Immature natural killer cell (primary cell): ENCODE data around the gene LRRC41. TPM values are rescaled to one million over a fixed set of nuclear protein-coding genes. Genes with fewer than 3 reads are reported as not detected.

Source experiments
- DNase-seq, 3 donors: peaks; one replicate each; pipeline ENCODE4 v3.0.0; 2022; ENCODE audit warnings: mixed read lengths in 1 of 3
- H3K27ac Mint-ChIP-seq, 6 donors: one replicate each; pipeline ENCODE4 v1.8.0; 2020; ENCODE audit warnings: mixed read lengths in 6 of 6, mild to moderate bottlenecking in 5 of 6, inconsistent platforms in 4 of 6, moderate library complexity in 3 of 6
- H3K27me3 Mint-ChIP-seq, 3 donors: one replicate each; pipeline ENCODE4 v1.8.0; 2020 to 2021; ENCODE audit warnings: low read depth in 3 of 3, mild to moderate bottlenecking in 3 of 3, mixed read lengths in 3 of 3, moderate library complexity in 3 of 3, inconsistent platforms in 1 of 3
- H3K36me3 Mint-ChIP-seq, 3 donors: one replicate each; pipeline ENCODE4 v1.8.0; 2020; ENCODE audit warnings: mixed read lengths in 3 of 3, inconsistent platforms in 2 of 3, mild to moderate bottlenecking in 2 of 3
- H3K4me1 Mint-ChIP-seq, 2 donors: one replicate each; pipeline ENCODE4 v1.8.0; 2020; ENCODE audit warnings: inconsistent platforms in 2 of 2, mild to moderate bottlenecking in 2 of 2, mixed read lengths in 2 of 2, moderate library complexity in 1 of 2
- H3K4me3 Mint-ChIP-seq, 5 donors: one replicate each; pipeline ENCODE4 v1.8.0; 2020; ENCODE audit warnings: mild to moderate bottlenecking in 5 of 5, mixed read lengths in 5 of 5, inconsistent platforms in 3 of 5, moderate library complexity in 3 of 5
- H3K9me3 Mint-ChIP-seq, 6 donors: one replicate each; pipeline ENCODE4 v1.8.0; 2020; ENCODE audit warnings: mild to moderate bottlenecking in 6 of 6, mixed read lengths in 6 of 6, inconsistent platforms in 4 of 6, moderate library complexity in 3 of 6
- polyA plus RNA-seq, 3 donors: library from polyadenylated mRNA; unstranded; fragments of 300-500 nt; fragmentation: Illumina TruSeq; gene quantifications; one replicate each; pipeline ENCODE4 v1.2.3, GENCODE V29; 2021

The LRRC41 gene
- polyA plus RNA-seq, 3 donors from 2014 or later = 44.2 to 71.6 (median 65.4) TPM

GRCh38 chr1:46285730-46286477, 17.5 kb downstream of the LRRC41 start:
- Mint-ChIP-seq H3K36me3 (peaks cover 9 to 33% (median 22%) of the 10 kb centered on the region in 3 donors), H3K4me3 (no peak overlapping the region), H3K9me3 (peaks cover 0 to 1% (median 0%) of the 10 kb centered on the region in 6 donors), H3K27ac (no peak overlapping the region), H3K4me1 (peaks cover 4 to 6% of the 10 kb centered on the region in 2 donors), H3K27me3 (peaks cover 0 to 2% (median 0%) of the 10 kb centered on the region in 3 donors)
- no peak for DNase-seq

- H3K36me3 Mint-ChIP-seq = peaks cover 9 to 36% (median 26%) of the 10 kb centered on the region in 3 donors
- peak overlapping the region in 2 of 6 donors; percentile 20 to 63 for H3K27ac Mint-ChIP-seq
- H3K4me1 Mint-ChIP-seq = peaks cover 4 to 6% of the 10 kb centered on the region in 2 donors
- H3K4me3 Mint-ChIP-seq = no peak overlapping the region
- peaks cover 0 to 1% (median 0%) of the 10 kb centered on the region in 6 donors for H3K9me3 Mint-ChIP-seq
- H3K27me3 Mint-ChIP-seq = peaks cover 0 to 2% (median 0%) of the 10 kb centered on the region in 3 donors
- no peak for DNase-seq
Observed at GRCh38 chr1:46284597-46285564, 18.5 kb downstream of the LRRC41 start.

- no peak for DNase-seq
- Mint-ChIP-seq H3K27ac (no peak overlapping the region), H3K36me3 (peaks cover 9 to 33% (median 20%) of the 10 kb centered on the region in 3 donors), H3K4me3 (no peak overlapping the region), H3K9me3 (no peaks in the 10 kb centered on the region), H3K4me1 (peaks cover 4 to 6% of the 10 kb centered on the region in 2 donors), H3K27me3 (no peaks in the 10 kb centered on the region)
Observed at GRCh38 chr1:46284058-46284457, 19.4 kb downstream of the LRRC41 start.

DNA sequence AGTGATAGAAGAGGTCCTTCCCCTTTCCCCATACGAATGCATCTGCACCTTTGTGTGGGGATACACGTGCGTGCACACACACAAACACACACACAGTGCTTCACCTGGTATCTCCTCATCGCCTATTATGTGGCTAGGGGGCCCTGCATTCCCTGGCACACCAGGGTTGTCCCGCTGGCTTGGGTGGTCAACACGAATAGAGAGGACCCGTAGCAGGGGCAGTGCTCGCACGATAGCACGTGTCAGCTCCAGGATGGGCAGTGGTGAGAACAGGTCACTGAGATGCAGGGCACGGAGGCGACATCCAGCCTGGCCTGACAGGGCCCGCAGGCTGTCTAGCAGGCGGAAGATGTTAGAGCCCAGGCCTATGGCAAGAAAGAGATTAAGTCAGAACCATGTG, 22.4 kb downstream of the LRRC41 start:
- no peak for DNase-seq
- H3K36me3 Mint-ChIP-seq = peaks cover 7 to 20% (median 16%) of the 10 kb centered on the region in 3 donors
- no peaks in the 10 kb centered on the region for H3K4me1 Mint-ChIP-seq
- H3K4me3 Mint-ChIP-seq = no peak overlapping the region
- H3K9me3 Mint-ChIP-seq = no peaks in the 10 kb centered on the region
- H3K27me3 Mint-ChIP-seq = no peaks in the 10 kb centered on the region
- H3K27ac Mint-ChIP-seq = no peak overlapping the region

DNA sequence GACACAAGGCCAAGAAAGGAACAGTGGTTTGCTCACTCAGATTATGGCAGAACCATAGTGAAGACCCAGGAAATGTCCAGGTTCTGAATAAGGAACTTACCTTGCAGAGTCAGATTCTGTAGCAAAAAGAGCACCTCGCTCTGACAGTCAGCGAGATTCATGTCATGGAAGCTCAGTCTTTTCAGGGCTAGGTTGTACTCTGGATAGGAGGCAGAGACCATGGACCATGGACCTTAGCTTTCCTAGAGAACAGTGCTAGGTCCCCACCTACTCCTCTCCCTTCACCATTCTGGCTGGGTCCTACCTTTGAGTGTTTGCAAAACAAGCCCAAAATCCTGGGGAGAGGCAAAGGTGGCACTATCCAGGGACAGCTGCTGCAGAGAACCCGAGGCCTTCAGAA, 23.3 kb downstream of the LRRC41 start:
- Mint-ChIP-seq H3K9me3 (no peaks in the 10 kb centered on the region), H3K27ac (no peak overlapping the region)

GRCh38 chr1:46278807-46279206, 24.6 kb downstream of the LRRC41 start:
- no peaks in the 10 kb centered on the region for H3K9me3 Mint-ChIP-seq
- H3K4me1 Mint-ChIP-seq = no peaks in the 10 kb centered on the region
- H3K27ac Mint-ChIP-seq = no peak overlapping the region
- H3K36me3 Mint-ChIP-seq = peaks cover 3 to 12% (median 7%) of the 10 kb centered on the region in 3 donors
- no peak for DNase-seq
- no peak overlapping the region for H3K4me3 Mint-ChIP-seq
- peaks cover 0 to 1% (median 0%) of the 10 kb centered on the region in 3 donors for H3K27me3 Mint-ChIP-seq

More for the DNA sequence above, 23.3 kb downstream of the LRRC41 start:
- no peak for DNase-seq
- H3K27me3 Mint-ChIP-seq = peaks cover 0 to 1% (median 0%) of the 10 kb centered on the region in 3 donors
- H3K4me1 Mint-ChIP-seq = no peaks in the 10 kb centered on the region
- peaks cover 7 to 19% (median 16%) of the 10 kb centered on the region in 3 donors for H3K36me3 Mint-ChIP-seq
- no peak overlapping the region for H3K4me3 Mint-ChIP-seq

GRCh38 chr1:46277658-46278373, 25.6 kb downstream of the LRRC41 start:
- Mint-ChIP-seq H3K27me3 (peaks cover 0 to 1% (median 1%) of the 10 kb centered on the region in 3 donors), H3K4me1 (no peaks in the 10 kb centered on the region), H3K36me3 (peaks cover 3 to 7% (median 7%) of the 10 kb centered on the region in 3 donors), H3K9me3 (no peaks in the 10 kb centered on the region), H3K4me3 (no peak overlapping the region), H3K27ac (peak overlapping the region in 1 of 6 donors; percentile 46)
- no peak for DNase-seq

DNA sequence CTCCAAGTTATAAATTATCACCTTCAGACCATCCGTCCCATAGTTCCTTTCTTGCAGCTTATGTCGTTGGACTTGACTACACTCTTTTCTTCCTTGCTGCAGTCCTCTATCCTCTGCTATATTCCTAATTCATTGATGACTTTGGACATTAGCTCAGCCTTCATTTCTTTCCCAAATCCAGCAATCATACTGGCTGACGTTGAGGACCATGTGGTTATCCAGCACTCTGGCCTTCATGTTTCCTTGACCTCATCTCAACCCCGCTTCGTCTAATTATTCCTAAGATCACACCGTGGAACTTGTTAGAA, 28.4 kb downstream of the LRRC41 start:
- no peaks in the 10 kb centered on the region for H3K4me1 Mint-ChIP-seq
- H3K4me3 Mint-ChIP-seq = no peak overlapping the region
- DNase-seq = no peak
- peaks cover 0 to 1% (median 1%) of the 10 kb centered on the region in 3 donors for H3K27me3 Mint-ChIP-seq
- H3K9me3 Mint-ChIP-seq = no peaks in the 10 kb centered on the region
- no peak overlapping the region for H3K27ac Mint-ChIP-seq
- peaks cover 0 to 3% (median 0%) of the 10 kb centered on the region in 3 donors for H3K36me3 Mint-ChIP-seq

- DNase-seq = no peak
- Mint-ChIP-seq H3K27ac (no peak overlapping the region), H3K4me3 (no peak overlapping the region), H3K9me3 (no peaks in the 10 kb centered on the region), H3K36me3 (peaks cover 0 to 3% (median 0%) of the 10 kb centered on the region in 3 donors), H3K4me1 (no peaks in the 10 kb centered on the region), H3K27me3 (peaks cover 0 to 1% (median 1%) of the 10 kb centered on the region in 3 donors)
Observed at GRCh38 chr1:46274225-46275029, 29.0 kb downstream of the LRRC41 start.

DNA sequence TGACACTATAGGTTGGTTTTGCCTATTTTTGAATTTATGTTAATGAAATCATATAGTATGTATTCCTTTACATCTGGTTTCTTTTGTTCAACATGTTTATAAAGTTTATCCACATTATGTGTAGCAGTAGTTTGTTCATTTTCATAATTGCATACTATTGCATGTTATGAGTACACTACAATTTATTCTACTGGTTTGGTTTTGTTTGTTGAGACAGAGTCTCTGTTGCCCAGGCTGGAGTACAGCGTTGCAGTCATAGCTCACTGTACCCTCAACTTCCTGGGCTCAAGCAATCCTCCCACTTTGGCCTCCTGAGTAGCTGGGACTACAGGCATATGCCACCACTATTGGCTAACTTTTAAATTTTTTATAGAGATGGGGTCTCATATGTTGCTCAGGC, 34.8 kb downstream of the LRRC41 start:
- Mint-ChIP-seq H3K9me3 (no peaks in the 10 kb centered on the region), H3K27ac (no peak overlapping the region), H3K4me1 (no peaks in the 10 kb centered on the region), H3K27me3 (peaks cover 0 to 1% (median 0%) of the 10 kb centered on the region in 3 donors), H3K4me3 (no peak overlapping the region), H3K36me3 (no peaks in the 10 kb centered on the region)
- no peak for DNase-seq

DNA sequence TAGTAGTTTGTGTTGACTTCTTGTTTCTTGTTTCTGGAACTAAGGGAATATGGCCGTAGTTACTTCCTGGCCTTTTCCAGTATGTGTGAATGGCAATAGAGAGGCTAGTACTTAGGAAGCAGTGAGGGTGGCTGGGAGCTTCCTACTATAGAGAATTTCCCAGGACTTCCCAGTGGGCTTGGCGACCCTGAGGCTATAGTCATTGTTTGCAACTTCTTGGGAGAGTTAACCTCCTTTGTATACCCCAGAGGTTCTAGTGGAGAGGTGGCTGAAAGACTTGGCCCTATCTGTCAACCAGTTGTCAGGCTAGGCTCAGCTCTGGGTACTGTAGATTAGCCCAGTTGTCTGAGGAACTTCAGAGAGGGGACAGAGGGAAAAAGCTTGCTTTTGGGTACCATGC, 40.3 kb downstream of the LRRC41 start:
- Mint-ChIP-seq H3K9me3 (no peaks in the 10 kb centered on the region), H3K4me3 (no peak overlapping the region), H3K36me3 (peaks cover 0 to 5% (median 3%) of the 10 kb centered on the region in 3 donors), H3K27me3 (no peaks in the 10 kb centered on the region), H3K4me1 (no peaks in the 10 kb centered on the region), H3K27ac (peak overlapping the region in 1 of 6 donors; percentile 32)
- no peak for DNase-seq

DNA sequence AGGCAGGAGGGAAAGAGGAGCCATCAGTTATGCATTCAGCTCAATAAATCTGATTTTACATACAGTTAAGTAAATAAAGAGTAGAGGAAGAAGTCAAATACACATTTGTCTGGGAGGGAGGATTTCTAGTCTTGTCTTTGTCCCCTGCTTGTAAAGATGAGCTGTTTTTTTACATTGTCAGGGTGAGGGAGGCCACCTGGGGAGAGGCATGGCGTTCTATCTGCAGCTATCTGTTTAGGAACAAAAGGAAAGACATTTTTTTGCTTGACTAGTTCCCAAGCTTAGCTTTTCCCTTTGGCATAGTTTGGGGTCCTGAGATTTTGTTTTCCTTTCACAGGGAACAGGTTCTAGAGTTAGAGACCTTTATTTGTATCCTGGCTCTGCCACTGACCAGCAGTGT, 40.9 kb downstream of the LRRC41 start:
- Mint-ChIP-seq H3K36me3 (peaks cover 0 to 5% (median 3%) of the 10 kb centered on the region in 3 donors), H3K27ac (no peak overlapping the region), H3K27me3 (no peaks in the 10 kb centered on the region), H3K9me3 (no peaks in the 10 kb centered on the region), H3K4me3 (no peak overlapping the region), H3K4me1 (no peaks in the 10 kb centered on the region)
- no peak for DNase-seq

GRCh38 chr1:46256523-46256922, 46.9 kb downstream of the LRRC41 start:
- H3K27me3 Mint-ChIP-seq = peaks cover 0 to 2% (median 0%) of the 10 kb centered on the region in 3 donors
- H3K4me3 Mint-ChIP-seq = no peak overlapping the region
- H3K4me1 Mint-ChIP-seq = no peaks in the 10 kb centered on the region
- peaks cover 0 to 5% (median 0%) of the 10 kb centered on the region in 3 donors for H3K36me3 Mint-ChIP-seq
- no peaks in the 10 kb centered on the region for H3K9me3 Mint-ChIP-seq
- no peak overlapping the region for H3K27ac Mint-ChIP-seq
- DNase-seq = no peak
